ENCODE results near the gene PMF1.

Gene PMF1

DNA sequence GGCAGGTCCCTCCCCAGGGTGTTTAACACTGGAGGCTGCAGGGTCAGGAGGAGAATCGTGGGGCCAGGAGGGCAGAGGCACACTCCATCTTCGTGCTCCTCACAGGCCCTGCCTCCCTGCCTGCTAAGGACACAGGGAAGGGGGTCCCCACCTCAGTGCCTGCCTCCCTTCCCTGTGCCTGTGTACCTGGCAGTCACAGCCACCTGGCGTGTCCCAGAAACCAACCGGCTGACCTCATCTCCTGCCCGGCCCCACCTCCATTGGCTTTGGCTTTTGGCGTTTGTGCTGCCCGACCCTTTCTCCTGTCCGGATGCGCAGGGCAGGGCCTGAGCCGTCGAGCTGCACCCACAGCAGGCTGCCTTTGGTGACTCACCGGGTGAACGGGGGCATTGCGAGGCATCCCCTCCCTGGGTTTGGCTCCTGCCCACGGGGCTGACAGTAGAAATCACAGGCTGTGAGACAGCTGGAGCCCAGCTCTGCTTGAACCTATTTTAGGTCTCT is 28.6 kb downstream of the PMF1 start:
- no peak for DNase-seq

DNA sequence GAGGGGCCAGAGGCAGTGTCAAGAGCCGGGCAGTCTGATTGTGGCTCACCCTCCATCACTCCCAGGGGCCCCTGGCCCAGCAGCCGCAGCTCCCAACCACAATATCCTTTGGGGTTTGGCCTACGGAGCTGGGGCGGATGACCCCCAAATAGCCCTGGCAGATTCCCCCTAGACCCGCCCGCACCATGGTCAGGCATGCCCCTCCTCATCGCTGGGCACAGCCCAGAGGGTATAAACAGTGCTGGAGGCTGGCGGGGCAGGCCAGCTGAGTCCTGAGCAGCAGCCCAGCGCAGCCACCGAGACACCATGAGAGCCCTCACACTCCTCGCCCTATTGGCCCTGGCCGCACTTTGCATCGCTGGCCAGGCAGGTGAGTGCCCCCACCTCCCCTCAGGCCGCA is 29.1 kb downstream of the PMF1 start, which contains the start of gene BGLAP:
TSS of gene BGLAP (plus strand) at position 259 of the 400 bp plus-strand sequence. CDS start at position 307, 48 bp downstream.
- no peak for DNase-seq

DNA sequence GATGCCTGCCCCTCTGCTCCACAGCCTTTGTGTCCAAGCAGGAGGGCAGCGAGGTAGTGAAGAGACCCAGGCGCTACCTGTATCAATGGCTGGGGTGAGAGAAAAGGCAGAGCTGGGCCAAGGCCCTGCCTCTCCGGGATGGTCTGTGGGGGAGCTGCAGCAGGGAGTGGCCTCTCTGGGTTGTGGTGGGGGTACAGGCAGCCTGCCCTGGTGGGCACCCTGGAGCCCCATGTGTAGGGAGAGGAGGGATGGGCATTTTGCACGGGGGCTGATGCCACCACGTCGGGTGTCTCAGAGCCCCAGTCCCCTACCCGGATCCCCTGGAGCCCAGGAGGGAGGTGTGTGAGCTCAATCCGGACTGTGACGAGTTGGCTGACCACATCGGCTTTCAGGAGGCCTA is 29.9 kb downstream of the PMF1 start:
- no peak for DNase-seq

GRCh38 chr1:156244126-156244525 is 31.3 kb downstream of the PMF1 start:
- DNase-seq = no peak

GRCh38 chr1:156244712-156245111 is 31.9 kb downstream of the PMF1 start:
- DNase-seq = no peak

GRCh38 chr1:156245451-156246232 is 32.8 kb downstream of the PMF1 start:
- peak; percentile 65 for DNase-seq

DNA sequence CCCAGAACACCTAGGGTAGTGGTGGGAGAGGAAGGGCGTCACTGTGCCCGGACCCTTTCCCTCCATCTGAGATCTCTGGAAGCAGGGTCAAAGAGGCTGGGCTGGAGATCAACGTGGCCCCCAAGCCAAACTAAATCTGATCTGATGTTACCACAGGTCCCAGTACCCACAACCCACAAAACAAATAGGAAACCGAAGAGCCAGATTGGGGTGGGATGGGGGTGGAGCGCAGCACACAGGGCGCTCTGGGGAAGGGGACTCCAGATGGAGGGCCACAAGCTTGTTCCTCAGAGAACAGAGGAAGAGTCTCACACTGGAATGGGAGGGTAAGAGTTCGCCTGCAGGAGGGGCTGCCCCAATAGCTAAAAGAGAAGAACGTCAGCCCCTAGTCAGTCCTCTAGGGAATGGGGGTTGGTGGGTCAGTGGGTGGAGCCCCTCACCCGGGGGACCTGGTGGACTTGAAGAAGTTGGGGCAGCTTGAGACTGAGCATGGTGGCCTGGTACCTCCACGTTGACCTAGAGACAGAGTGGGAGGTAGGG is 33.5 kb downstream of the PMF1 start:
- DNase-seq = peak; percentile 17

GRCh38 chr1:156246781-156247459 is 34.1 kb downstream of the PMF1 start:
- peak; percentile 23 for DNase-seq

GRCh38 chr1:156247460-156248322 is 34.9 kb downstream of the PMF1 start, which contains the start of gene PAQR6:
Gene PAQR6, minus strand, starts transcription at chr1:156248056. Its CDS starts 1,325 bp downstream, at chr1:156246731.
- peak; percentile 49 for DNase-seq

- no peak for DNase-seq
Measured at GRCh38 chr1:156248323-156248683, 35.5 kb downstream of the PMF1 start.

GRCh38 chr1:156249593-156249992 is 36.8 kb downstream of the PMF1 start:
- no peak for DNase-seq

DNA sequence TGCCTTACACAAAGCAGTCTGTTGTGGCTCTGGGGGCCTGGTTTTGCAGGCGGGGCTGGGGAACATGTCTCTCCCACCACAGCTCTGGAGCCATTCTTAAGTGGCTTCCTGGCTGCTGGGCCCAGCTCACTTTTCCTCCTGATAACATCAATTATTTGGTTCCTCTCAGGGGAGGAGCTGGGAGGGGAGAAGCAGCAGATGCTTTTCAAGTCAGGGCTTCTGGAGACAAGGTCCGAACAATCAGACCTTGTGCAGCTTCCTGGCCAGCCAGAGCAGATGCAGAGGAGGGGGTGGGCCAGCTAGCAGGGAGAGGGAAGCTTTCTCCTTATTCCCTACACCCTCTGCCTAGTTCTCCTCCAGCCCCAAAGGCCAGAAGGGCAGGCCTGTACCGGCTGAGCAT is 38.7 kb downstream of the PMF1 start:
- DNase-seq = no peak

- no peak for DNase-seq
Measured at GRCh38 chr1:156253634-156254033, 40.8 kb downstream of the PMF1 start.

GRCh38 chr1:156257711-156258110 is 44.9 kb downstream of the PMF1 start:
- DNase-seq = no peak

- DNase-seq = no peak
Measured at GRCh38 chr1:156258859-156259258, 46.1 kb downstream of the PMF1 start.

- no peak for DNase-seq
Measured at GRCh38 chr1:156259805-156260204, 47.0 kb downstream of the PMF1 start.

- DNase-seq = no peak
Measured at GRCh38 chr1:156260896-156261295, 48.1 kb downstream of the PMF1 start.

- no peak for DNase-seq
Measured at GRCh38 chr1:156262461-156263287, 49.9 kb downstream of the PMF1 start.

DNA sequence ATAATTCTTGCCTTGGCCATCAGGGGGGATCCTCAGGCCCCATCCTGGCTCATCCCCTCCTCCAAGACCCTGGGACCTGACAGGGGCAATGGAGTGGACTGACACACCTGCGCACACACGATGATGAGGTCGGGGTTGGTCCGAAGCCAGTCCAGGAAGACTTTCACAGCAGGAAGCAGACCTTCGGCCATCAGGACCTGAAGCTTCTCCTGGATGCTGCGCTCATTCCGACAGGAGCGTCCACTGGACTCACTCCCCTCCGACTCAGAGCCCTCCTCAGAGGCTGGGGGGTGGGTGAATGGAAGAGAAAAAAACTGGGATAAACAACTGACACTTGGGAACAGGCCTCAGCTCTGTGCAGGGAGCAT is 50.5 kb downstream of the PMF1 start:
- DNase-seq = no peak

GRCh38 chr1:156266051-156266450 is 53.2 kb downstream of the PMF1 start:
- DNase-seq = no peak

DNA sequence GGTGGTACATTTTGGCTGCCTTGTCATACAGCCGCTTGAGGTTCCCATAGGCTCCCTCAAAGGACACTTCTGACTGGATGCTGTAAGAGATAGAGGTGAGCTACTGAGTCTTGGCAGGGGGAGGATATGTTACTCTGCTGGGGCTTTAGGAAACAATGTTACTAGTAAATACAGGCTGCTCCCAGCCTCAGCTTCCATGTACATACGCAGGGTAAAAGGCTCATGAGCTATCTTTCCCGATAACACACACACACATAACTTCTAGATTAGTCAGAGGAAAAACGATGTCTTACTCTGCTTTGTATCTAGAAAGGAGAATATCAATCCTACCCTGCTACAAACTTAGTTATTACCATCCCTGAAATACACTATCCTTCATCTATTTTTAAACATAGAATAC is 55.5 kb downstream of the PMF1 start:
- no peak for DNase-seq

- no peak for DNase-seq
Measured at GRCh38 chr1:156270314-156270713, 57.5 kb downstream of the PMF1 start.
